Activated CD4-positive, alpha-beta T cell treated with anti-CD3 and anti-CD28 coated beads, Interleukin-2, amount 50 U/mL, for 48 hours (primary cell): ENCODE data around the gene SPRYD3.

ENCODE experiments used
- DNase-seq, 2 experiments: peaks; one replicate each; pipeline ENCODE4 v3.0.0-alpha.2; 2020

The SPRYD3 gene

GRCh38 chr12:53062011-53062961 lies 16.9 kb downstream of the SPRYD3 start:
- DNase-seq = no peak

- DNase-seq = no peak
Observed at GRCh38 chr12:53061404-53062010, 17.7 kb downstream of the SPRYD3 start.

GRCh38 chr12:53060721-53061276 lies 18.4 kb downstream of the SPRYD3 start:
- no peak for DNase-seq

GRCh38 chr12:53060064-53060720 lies 19.0 kb downstream of the SPRYD3 start:
- no peak for DNase-seq

- DNase-seq = no peak
Observed at GRCh38 chr12:53059434-53060063, 19.6 kb downstream of the SPRYD3 start.

- no peak for DNase-seq
Observed at GRCh38 chr12:53058674-53059433, 20.3 kb downstream of the SPRYD3 start.

- DNase-seq = no peak
Observed at GRCh38 chr12:53057816-53058500, 21.2 kb downstream of the SPRYD3 start.

- no peak for DNase-seq
Observed at GRCh38 chr12:53056901-53057300, 22.3 kb downstream of the SPRYD3 start.

- no peak for DNase-seq
Observed at GRCh38 chr12:53056296-53056695, 22.9 kb downstream of the SPRYD3 start.

- DNase-seq = no peak
Observed at GRCh38 chr12:53055471-53056266, 23.5 kb downstream of the SPRYD3 start.

GRCh38 chr12:53054112-53054878 lies 24.9 kb downstream of the SPRYD3 start:
- DNase-seq = peak; percentile 94 to 95

- DNase-seq = peak; percentile 61 to 66
Observed at GRCh38 chr12:53053218-53054111, 25.7 kb downstream of the SPRYD3 start.

- no peak for DNase-seq
Observed at GRCh38 chr12:53052419-53053217, 26.6 kb downstream of the SPRYD3 start.

GRCh38 chr12:53051881-53052412 lies 27.2 kb downstream of the SPRYD3 start:
- no peak for DNase-seq

- no peak for DNase-seq
Observed at GRCh38 chr12:53051058-53051880, 27.9 kb downstream of the SPRYD3 start.

- no peak for DNase-seq
Observed at GRCh38 chr12:53050426-53051057, 28.6 kb downstream of the SPRYD3 start.
